ENCODE data around the gene SHF. TPM values are rescaled to one million over a fixed set of nuclear protein-coding genes. Genes with fewer than 3 reads are reported as not detected.

Gene SHF
- total RNA-seq, 2 donors from 2014 or later: 42.0 to 53.8 TPM

GRCh38 chr15:45221967-45222366 lies 34.2 kb upstream of the SHF start:
- no peaks in the 10 kb centered on the region for H3K9me3 ChIP-seq (ENCODE audit: control insufficient read depth, low read length)
- WGBS, 2 experiments (ENCODE audit: insufficient coverage in 1 of 2, insufficient read length in 1 of 2): 87 to 92% methylated on average over 2 to 4 of the region's 4 CpGs
- no peak overlapping the region for H3K9ac ChIP-seq (ENCODE audit: extremely low read depth, low read length, poor library complexity, severe bottlenecking)
- Mint-ChIP-seq H3K36me3 (ENCODE audit: low read depth) (no peaks in the 10 kb centered on the region), H3K9me3 (no peaks in the 10 kb centered on the region), H3K4me1 (peaks cover 45% of the 10 kb centered on the region), H3K27ac (no peak overlapping the region), H3K27me3 (ENCODE audit: insufficient read depth) (peaks cover 28% of the 10 kb centered on the region), H3K4me3 (no peak overlapping the region)
- no peaks in the 10 kb centered on the region for H3K27me3 ChIP-seq (ENCODE audit: control insufficient read depth, insufficient read depth, low read length, poor library complexity, severe bottlenecking)
- no peaks in the 10 kb centered on the region for H3K36me3 ChIP-seq (ENCODE audit: control insufficient read depth, insufficient read depth, low read length)
- TF ChIP-seq CTCF (conservative IDR thresholded peaks at IDR 0.05): peak; percentile 61
- peak; percentile 49 for DNase-seq
- H3K4me1 ChIP-seq (ENCODE audit: control insufficient read depth, insufficient read depth, low read length): peaks cover 7% of the 10 kb centered on the region
- H3K4me3 ChIP-seq (ENCODE audit: low read length): no peak overlapping the region
- no peak overlapping the region for H3K27ac ChIP-seq (ENCODE audit: low read depth, low read length)

GRCh38 chr15:45221053-45221599 lies 33.4 kb upstream of the SHF start:
- H3K36me3 Mint-ChIP-seq (ENCODE audit: low read depth): no peaks in the 10 kb centered on the region
- H3K4me3 Mint-ChIP-seq: no peak overlapping the region
- H3K27me3 Mint-ChIP-seq (ENCODE audit: insufficient read depth): peaks cover 28% of the 10 kb centered on the region

GRCh38 chr15:45212493-45212892 lies 24.7 kb upstream of the SHF start:
- no peak overlapping the region for H3K9ac ChIP-seq (ENCODE audit: extremely low read depth, low read length, poor library complexity, severe bottlenecking)
- no peak for DNase-seq
- H3K27ac ChIP-seq (ENCODE audit: low read depth, low read length): no peak overlapping the region
- Mint-ChIP-seq H3K9me3 (peaks cover 5% of the 10 kb centered on the region), H3K4me1 (no peaks in the 10 kb centered on the region), H3K4me3 (no peak overlapping the region), H3K36me3 (ENCODE audit: low read depth) (no peaks in the 10 kb centered on the region), H3K27ac (no peak overlapping the region), H3K27me3 (ENCODE audit: insufficient read depth) (peaks cover 43% of the 10 kb centered on the region)
- no peaks in the 10 kb centered on the region for H3K36me3 ChIP-seq (ENCODE audit: control insufficient read depth, insufficient read depth, low read length)
- H3K4me1 ChIP-seq (ENCODE audit: control insufficient read depth, insufficient read depth, low read length): no peaks in the 10 kb centered on the region
- WGBS, 2 experiments (ENCODE audit: insufficient coverage in 1 of 2, insufficient read length in 1 of 2): 100% methylated on average over 1 of the region's 1 CpG; no CpG with 5 or more reads in 1 of the 2 experiments
- H3K27me3 ChIP-seq (ENCODE audit: control insufficient read depth, insufficient read depth, low read length, poor library complexity, severe bottlenecking): no peaks in the 10 kb centered on the region
- H3K4me3 ChIP-seq (ENCODE audit: low read length): no peak overlapping the region
- no peaks in the 10 kb centered on the region for H3K9me3 ChIP-seq (ENCODE audit: control insufficient read depth, low read length)
- no peak for TF ChIP-seq CTCF (conservative IDR thresholded peaks at IDR 0.05)

More at GRCh38 chr15:45221053-45221599, 33.4 kb upstream of the SHF start:
- Histone ChIP-seq H3K4me3 (ENCODE audit: low read length) (no peak overlapping the region), H3K9ac (ENCODE audit: extremely low read depth, low read length, poor library complexity, severe bottlenecking) (no peak overlapping the region), H3K27me3 (ENCODE audit: control insufficient read depth, insufficient read depth, low read length, poor library complexity, severe bottlenecking) (no peaks in the 10 kb centered on the region), H3K27ac (ENCODE audit: low read depth, low read length) (no peak overlapping the region), H3K9me3 (ENCODE audit: control insufficient read depth, low read length) (no peaks in the 10 kb centered on the region), H3K4me1 (ENCODE audit: control insufficient read depth, insufficient read depth, low read length) (peaks cover 5% of the 10 kb centered on the region), H3K36me3 (ENCODE audit: control insufficient read depth, insufficient read depth, low read length) (no peaks in the 10 kb centered on the region)
- Mint-ChIP-seq H3K4me1 (peaks cover 37% of the 10 kb centered on the region), H3K27ac (no peak overlapping the region), H3K9me3 (no peaks in the 10 kb centered on the region)
- WGBS, 2 experiments (ENCODE audit: insufficient coverage in 1 of 2, insufficient read length in 1 of 2): 92 to 100% methylated on average over 2 of the region's 2 CpGs
- DNase-seq: no peak
- TF ChIP-seq CTCF (conservative IDR thresholded peaks at IDR 0.05): no peak

All from endodermal cell (in vitro differentiated cells).